KOPT-K1 (cell line): ENCODE measurements around the gene WDR1.

Experiments used
- H3K27ac ChIP-seq: fragments of 200-600 bp; sonication (generic); 2 replicates; pipeline ENCODE4 v1.5.1; 2016; ENCODE audit warnings: antibody characterized with exemption, mild to moderate bottlenecking, low read depth, low read length; ENCODE audit not compliant: poor library complexity, severe bottlenecking
- H3K36me3 ChIP-seq: fragments of 200-600 bp; sonication (generic); 2 replicates; pipeline ENCODE4 v1.5.1; 2017; ENCODE audit warnings: antibody characterized with exemption, mild to moderate bottlenecking, low read length, moderate library complexity; ENCODE audit not compliant: insufficient read depth
- H3K9me3 ChIP-seq: fragments of 200-600 bp; sonication (generic); 2 replicates; pipeline ENCODE4 v1.5.1; 2017; ENCODE audit warnings: antibody characterized with exemption, low read length, mild to moderate bottlenecking; ENCODE audit not compliant: insufficient read depth, poor library complexity, severe bottlenecking

The WDR1 gene

DNA sequence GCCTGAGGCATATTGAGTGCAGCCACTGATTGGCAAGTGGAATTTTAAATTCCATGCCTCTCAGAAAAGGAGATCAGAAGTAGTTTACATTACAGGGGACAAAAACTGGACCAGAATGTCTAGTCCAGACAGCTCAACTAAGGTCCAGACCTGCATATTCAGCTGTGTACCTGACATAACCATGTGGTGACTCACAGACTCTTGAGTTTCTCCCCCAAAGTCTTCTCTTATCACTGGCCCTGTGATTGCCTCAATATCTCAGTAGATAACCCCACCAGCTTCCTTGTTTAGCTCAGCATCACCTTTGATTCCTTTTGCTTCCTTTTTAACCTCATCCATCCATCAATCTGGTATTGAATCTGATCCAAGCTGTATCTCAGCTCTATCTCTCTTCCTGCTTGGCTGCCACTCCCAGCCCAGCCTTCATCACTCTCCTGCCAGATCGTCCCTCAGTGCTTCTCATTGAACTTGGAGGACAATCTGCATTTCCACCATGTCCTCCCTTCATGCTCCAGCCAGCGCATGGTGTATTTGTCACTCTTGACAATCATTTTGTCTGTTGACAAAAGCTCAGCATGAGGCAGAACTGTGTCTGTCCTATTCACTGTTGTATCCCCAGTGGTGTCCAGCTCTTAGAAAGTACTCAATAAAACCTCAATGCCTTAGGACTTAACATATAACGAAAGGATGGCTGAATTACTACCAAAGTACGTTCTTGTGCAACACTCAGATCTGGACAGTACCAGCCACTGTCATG lies 67.5 kb downstream of the WDR1 start:
- H3K9me3 ChIP-seq = no peaks in the 10 kb centered on the region
- H3K36me3 ChIP-seq = no peaks in the 10 kb centered on the region
- H3K27ac ChIP-seq = no peak overlapping the region

DNA sequence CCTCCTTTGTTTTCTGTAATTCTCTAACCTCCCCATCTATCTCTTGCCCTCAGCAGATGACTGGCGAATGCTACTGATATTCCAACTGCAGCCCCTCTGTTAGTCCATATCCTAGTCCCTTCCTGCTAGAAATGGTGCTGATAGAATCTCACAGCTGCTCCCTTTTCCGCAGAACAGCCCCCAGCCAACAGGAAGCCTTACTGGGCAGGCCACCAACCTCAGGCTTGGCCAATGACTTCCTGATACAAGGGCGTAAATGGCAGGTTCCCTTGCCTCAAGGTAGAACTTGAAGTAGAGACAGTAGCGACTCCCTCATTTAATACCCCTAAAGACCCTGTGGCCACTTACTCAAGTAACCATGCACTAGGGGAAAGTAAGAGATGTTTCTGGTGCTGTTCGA lies 68.6 kb downstream of the WDR1 start:
- no peaks in the 10 kb centered on the region for H3K36me3 ChIP-seq
- H3K27ac ChIP-seq = no peak overlapping the region
- H3K9me3 ChIP-seq = peaks cover 2% of the 10 kb centered on the region

DNA sequence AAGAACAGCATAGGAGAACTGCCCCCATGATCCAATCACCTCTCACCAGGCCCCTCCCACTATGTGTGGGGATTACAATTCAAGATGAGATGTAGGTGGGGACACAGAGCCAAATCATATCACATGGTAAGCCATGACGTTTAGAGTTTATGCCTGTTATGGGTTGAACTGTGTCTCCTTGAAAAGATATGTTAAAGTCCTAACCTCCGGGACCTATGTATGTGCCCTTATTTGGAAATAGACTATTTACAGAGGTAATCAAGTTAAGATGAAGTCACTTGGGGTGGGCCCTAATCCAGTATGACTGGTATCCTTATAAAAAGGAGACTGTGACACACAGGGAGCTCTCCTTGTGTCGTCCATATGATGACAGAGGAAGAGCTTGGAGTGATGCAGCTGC lies 70.1 kb downstream of the WDR1 start:
- Histone ChIP-seq H3K36me3 (no peaks in the 10 kb centered on the region), H3K9me3 (peaks cover 13% of the 10 kb centered on the region), H3K27ac (no peak overlapping the region)

DNA sequence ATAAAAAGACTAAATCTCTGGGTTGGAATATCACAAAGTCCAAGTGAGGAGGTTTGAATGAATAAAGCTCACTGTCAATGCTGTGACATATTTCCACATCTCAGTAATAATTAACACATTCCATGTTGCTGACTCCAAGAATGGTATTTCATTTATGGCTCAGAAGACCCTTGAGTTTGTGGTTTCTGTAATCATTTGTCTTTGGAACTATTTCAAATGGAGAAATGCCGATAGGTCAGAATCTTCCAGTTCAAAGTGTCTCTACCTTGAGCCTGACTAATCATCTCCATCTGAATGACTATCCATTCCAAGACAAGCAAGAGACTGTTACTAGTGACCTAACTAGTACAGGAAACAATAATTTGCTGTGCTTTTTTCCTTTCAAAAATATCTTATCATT lies 71.1 kb downstream of the WDR1 start:
- H3K27ac ChIP-seq = no peak overlapping the region
- H3K9me3 ChIP-seq = peaks cover 19% of the 10 kb centered on the region
- H3K36me3 ChIP-seq = no peaks in the 10 kb centered on the region

DNA sequence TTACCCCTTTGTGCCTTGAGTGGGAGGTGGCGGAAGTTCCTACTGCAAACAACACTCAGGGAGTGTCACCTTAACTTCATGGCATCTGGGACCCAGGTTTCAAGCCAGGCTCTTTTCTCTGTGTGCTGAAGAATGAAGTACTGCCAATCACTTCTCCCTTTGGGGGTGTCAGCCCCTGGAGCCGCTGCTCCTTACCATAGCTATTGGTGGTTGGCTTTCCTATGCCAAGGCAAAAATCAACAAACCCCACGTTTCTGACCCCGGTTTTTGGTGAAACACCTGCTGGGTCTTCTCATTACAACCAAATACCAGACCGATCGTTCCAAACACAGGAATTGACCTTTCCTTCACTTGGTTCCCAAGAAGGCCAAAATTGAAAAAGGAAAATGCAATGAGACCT lies 75.6 kb downstream of the WDR1 start:
- Histone ChIP-seq H3K36me3 (no peaks in the 10 kb centered on the region), H3K9me3 (peaks cover 19% of the 10 kb centered on the region), H3K27ac (no peak overlapping the region)

DNA sequence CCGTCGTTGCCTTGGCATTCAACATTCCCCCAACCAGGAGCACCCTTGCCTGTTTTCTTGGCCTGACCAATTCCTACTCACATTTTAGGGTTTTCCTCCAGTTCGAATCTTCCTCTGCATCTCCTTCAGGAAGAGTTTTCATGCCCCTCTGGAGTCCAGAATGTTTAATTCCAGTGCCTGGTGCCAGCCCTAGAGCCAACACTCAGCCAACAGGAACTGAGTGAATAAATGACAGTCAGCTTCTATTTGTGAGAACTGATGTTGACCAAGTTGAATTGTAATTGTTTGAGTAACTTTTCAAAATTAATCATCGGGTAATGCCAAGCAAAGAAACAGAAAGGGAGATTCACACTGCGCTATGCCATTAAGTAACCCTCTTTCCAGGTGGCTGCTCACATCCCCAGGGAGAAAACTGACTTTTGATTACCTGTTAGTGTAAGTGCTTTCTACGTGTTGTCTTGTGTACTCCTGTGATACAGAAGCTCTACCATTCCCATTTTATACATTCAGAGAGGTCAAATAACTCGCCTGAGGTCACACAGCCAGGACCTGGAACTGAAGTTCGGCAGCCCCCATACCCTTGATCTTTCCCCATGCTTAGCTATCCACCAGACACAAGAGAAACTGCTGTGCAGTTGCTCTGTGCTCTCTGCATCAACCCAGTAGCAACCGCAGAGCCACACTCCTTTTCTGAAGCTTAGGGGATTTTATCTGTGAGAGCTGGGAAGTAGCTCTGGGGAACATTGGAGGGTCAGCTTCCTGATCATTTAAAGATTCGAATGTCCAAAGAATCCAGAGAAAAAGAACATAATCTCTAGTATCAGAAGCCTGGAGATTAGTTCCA lies 76.3 kb downstream of the WDR1 start:
- Histone ChIP-seq H3K9me3 (peaks cover 19% of the 10 kb centered on the region), H3K36me3 (no peaks in the 10 kb centered on the region), H3K27ac (no peak overlapping the region)

DNA sequence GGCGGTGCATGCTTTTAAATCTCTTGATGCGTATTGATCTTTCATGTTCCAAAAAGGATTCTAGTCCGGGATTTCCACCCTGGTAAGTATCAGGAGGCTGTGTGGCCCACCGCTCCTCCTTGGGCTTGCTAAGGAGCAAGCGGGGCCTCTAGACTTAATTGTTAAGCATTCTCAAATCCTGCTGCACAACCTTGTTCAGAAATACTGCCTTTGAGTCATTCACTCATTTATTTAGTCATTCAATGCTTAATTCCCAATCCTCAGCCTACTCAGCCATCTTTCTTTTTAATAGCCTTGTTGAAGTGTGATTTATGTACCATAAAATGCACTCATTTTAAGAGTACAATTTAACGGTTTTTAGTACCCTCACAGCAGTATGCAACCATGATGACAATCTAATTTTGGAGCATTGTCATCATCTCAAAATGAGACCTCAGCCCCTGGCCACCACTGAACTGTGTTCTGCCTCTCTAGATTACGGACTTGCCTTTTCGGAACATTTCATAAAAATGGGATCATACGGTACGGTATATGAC lies 79.7 kb downstream of the WDR1 start:
- H3K27ac ChIP-seq = no peak overlapping the region
- peaks cover 6% of the 10 kb centered on the region for H3K9me3 ChIP-seq
- H3K36me3 ChIP-seq = no peaks in the 10 kb centered on the region

DNA sequence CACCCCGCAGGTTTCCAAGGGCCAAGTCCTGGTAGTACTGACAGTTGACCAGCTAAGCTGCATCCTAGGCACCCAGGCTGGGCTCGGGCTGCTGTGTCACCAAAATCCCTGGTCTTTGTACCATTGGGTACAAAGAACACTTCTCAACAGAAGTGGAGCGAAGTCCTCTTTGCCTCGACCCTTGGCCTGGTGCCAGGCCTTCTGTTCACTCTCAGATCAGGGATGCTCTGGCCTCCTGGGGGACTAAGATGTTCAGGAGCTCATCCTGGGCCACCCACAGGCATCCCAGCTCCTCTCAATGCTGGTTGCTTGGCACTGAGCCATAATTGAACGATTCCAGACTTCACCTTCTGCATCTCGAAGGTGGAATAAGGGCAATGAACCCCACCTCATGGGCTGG lies 81.5 kb downstream of the WDR1 start:
- Histone ChIP-seq H3K9me3 (no peaks in the 10 kb centered on the region), H3K27ac (no peak overlapping the region), H3K36me3 (no peaks in the 10 kb centered on the region)

DNA sequence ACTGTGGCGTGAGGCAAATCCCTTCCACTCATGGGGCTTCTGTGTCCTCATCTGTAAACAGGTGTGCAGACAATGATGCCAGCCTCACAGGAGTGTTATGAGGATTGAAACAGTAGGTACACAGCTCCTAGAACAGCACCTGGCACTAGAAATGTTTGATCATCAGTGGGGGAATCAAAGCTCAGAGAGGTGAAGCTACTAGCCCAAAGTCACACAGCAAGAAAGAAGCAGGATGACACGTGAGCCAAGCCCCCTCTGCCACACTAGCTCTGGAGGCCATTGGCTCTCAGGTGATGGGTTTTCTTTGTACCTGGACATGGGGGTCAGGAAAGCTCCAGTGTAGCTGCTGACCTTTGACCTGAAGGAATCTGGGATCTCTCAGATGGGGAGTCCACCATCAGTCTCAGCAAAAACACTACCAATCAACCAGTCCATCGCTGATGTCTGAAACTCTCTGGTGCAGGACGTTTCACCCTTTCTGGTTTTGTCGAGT lies 81.9 kb downstream of the WDR1 start:
- Histone ChIP-seq H3K36me3 (no peaks in the 10 kb centered on the region), H3K9me3 (no peaks in the 10 kb centered on the region), H3K27ac (no peak overlapping the region)

DNA sequence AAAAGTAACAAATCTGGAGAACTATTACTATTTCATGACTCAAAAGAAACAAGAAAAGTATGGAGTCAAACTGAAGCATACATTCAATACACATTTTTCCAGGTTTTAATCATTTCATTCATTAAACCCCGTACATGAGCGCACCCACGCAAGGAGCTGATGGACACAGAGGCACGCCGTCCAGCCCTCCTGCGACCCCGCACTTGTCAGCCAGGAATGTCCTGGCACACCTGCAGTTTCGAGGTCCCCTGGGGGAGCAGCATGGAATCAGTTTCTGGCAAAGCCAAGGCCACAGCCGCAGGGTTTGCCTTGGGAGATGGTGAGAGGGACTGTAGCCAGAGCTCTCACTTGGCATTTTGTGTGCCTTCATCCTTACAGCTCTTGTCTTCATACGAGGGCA lies 82.5 kb downstream of the WDR1 start:
- no peaks in the 10 kb centered on the region for H3K36me3 ChIP-seq
- H3K27ac ChIP-seq = no peak overlapping the region
- no peaks in the 10 kb centered on the region for H3K9me3 ChIP-seq

DNA sequence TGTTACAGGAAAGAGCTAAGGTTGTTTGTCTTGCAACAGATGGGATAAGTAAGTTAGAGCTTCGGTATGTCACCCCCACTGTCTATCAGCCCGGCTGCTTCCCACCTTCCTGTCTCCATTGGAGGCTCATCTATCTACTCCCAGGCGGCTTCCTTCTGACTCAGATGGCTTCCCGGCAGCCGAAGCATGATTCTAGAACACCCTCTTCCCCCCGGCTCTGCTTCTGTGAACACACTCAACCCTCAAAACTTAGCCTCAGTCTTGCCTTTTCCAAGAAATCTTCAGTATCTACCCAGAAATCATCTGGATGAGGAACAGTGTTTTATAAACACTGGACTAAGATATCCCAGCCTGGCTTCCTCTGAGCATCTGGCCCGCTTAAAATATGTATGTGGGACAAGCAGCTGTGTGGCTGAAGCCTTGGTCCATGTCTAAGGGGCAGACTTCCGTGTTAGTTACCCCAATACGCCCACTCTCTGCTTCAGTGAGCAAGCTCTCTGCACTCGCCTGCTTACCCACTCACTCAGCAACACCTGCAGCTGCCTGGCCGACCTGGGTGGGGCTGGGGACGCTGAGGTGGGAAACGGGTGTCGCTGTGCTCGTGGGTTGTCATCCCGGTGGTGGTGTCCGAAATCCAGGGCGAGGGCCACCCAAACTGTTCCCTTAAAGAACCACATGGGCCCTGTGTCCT lies 83.3 kb downstream of the WDR1 start:
- Histone ChIP-seq H3K27ac (no peak overlapping the region), H3K36me3 (no peaks in the 10 kb centered on the region), H3K9me3 (no peaks in the 10 kb centered on the region)

DNA sequence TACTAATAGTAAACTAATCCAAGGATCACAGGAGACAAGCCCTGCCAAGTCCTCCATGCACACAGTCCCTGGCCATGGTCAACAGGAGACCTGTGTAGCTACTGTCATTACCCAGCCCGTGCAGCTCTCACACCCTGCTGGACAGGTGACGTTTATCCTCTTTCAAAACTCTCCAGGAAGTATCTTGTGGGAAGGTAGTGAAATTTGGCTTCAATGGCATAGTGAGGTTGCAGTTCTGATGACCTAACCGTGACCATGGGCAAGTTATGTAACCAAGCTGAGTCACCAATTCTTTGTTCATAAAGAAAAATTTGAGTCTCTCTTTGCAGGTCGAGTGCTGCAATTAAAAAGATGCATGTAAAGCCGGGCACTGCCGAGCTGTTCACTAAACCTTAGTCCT lies 84.0 kb downstream of the WDR1 start:
- no peaks in the 10 kb centered on the region for H3K9me3 ChIP-seq
- no peaks in the 10 kb centered on the region for H3K36me3 ChIP-seq
- H3K27ac ChIP-seq = no peak overlapping the region

DNA sequence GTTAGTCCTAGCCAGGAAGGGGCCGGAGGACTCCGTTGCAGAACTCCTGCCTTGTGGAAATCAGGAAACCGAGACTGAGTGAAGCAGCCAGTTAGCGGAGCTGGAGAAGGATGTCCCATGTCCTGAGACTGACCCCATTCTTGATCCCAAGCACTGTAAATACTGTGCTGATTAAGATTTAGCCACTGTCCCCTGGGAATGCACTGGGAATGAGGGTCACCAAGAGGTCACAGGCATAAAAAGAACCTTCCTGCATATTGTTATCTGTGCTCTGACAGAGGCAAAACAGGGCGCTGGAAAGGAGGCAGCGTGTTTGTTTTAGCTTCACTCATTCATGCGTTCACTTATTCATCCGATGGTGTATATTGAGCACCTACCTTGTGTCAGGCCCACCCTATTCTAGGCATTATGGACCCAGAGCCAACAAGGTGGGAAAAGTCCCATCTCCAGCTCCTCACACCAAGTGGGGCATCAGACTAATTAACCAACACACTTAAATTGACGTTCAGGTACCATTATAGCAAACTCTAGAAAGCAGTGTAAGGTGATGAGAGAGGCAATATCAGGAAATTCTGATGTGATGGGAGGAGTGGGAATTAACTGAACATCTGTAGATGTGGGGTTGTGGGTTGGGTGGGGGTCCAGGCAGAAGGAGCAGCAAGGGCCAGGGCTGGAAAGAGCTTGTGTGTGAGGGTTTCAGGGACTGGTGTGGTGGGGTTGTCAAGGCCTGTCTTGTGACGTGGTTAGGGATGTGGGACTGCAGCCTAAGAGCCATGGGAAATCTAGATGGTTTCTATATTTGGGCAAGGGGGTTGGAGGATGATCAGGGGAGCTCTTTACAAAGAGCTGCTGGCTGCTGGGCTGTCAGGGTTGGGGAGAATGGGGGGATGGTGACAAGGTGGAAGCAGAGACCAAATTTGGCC lies 84.7 kb downstream of the WDR1 start:
- Histone ChIP-seq H3K9me3 (no peaks in the 10 kb centered on the region), H3K36me3 (no peaks in the 10 kb centered on the region), H3K27ac (no peak overlapping the region)

DNA sequence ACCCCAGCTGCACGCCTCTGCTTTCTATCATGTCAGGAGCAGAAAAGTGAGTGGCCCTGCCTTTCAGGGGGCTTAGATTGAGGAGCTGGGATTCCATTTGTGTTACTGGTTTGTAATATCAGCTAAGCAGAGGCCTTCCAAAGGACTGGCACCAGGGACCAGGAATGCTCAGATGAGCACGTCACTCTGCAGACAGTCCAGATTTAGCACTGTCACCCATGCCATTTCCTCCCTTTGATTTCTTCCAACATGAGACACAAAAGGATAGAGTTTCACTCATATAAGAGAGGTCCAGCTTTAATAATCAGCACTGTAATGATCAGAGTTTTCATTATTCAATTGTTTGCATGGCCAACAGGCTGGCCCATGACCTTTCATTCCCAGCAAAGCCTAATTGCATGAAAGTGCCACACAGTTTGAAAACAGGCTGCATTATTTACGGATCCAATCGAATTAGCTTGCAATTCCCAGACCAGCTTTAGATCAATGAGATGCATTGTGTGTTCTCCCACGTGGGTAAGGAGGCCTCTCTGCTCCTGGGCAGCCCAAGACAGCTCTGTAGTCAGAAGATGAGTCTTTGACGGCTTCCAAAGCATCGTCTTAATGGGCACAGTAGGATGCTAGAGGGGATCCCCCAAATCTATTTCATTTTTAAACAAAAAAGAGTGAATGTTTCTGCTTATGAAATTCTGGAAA lies 85.5 kb downstream of the WDR1 start:
- H3K27ac ChIP-seq = no peak overlapping the region
- no peaks in the 10 kb centered on the region for H3K36me3 ChIP-seq
- H3K9me3 ChIP-seq = no peaks in the 10 kb centered on the region
